CD8-positive, alpha-beta memory T cell (primary cell): Measurements from ENCODE around the gene TEPSIN. TPM values are rescaled to one million over a fixed set of nuclear protein-coding genes. Genes with fewer than 3 reads are reported as not detected.
A peak's percentile ranks its signal among the peaks of the same experiment; 100 is the strongest.

Experiments used
- CTCF ChIA-PET: fragments of 350-600 bp; sonication (Branson Sonifier 250); formaldehyde crosslinking; loops from one replicate; lab custom pipeline; 2021; ENCODE audit warnings: antibody characterized with exemption; lab: Charles Lee
- POLR2A ChIA-PET: fragments of 350-600 bp; sonication (Branson Sonifier 250); formaldehyde crosslinking; loops from one replicate; lab custom pipeline; 2021; ENCODE audit warnings: antibody characterized with exemption; lab: Charles Lee
- DNase-seq, 5 donors: peaks; one replicate each; pipeline versions ENCODE4 v3.0.0 to v3.0.0-alpha.2; 2020 to 2022; ENCODE audit warnings: mixed read lengths in 1 of 5
- H3K27ac ChIP-seq: one replicate; pipeline ENCODE4 v1.7.0; 2013; ENCODE audit warnings: low read depth, mild to moderate bottlenecking, low read length, moderate library complexity
- H3K27me3 ChIP-seq: 2 replicates; pipeline ENCODE4 v1.7.0; 2013; ENCODE audit warnings: low read length, mild to moderate bottlenecking; ENCODE audit not compliant: insufficient read depth, poor library complexity, severe bottlenecking
- H3K36me3 ChIP-seq: 2 replicates; pipeline ENCODE4 v1.7.0; 2013; ENCODE audit warnings: mild to moderate bottlenecking, low read length, moderate library complexity; ENCODE audit not compliant: insufficient read depth
- H3K4me1 ChIP-seq: 2 replicates; pipeline ENCODE4 v1.7.0; 2013; ENCODE audit warnings: mild to moderate bottlenecking, low read length, moderate library complexity; ENCODE audit not compliant: insufficient read depth
- H3K4me3 ChIP-seq: 2 replicates; pipeline ENCODE4 v1.7.0; 2013; ENCODE audit warnings: mild to moderate bottlenecking, low read length
- H3K9me3 ChIP-seq: 2 replicates; pipeline ENCODE4 v1.7.0; 2013; ENCODE audit warnings: mild to moderate bottlenecking, low read length
- H3K27ac Mint-ChIP-seq, 8 donors: one replicate each; pipeline ENCODE4 v1.8.0; 2020 to 2021; ENCODE audit warnings: mixed read lengths in 8 of 8, mild to moderate bottlenecking in 6 of 8, inconsistent platforms in 3 of 8, moderate library complexity in 3 of 8
- H3K27me3 Mint-ChIP-seq, 2 donors: one replicate each; pipeline ENCODE4 v1.8.0; 2020 to 2021; ENCODE audit warnings: mixed read lengths in 2 of 2, mild to moderate bottlenecking in 1 of 2, moderate library complexity in 1 of 2
- H3K36me3 Mint-ChIP-seq, 3 donors: one replicate each; pipeline ENCODE4 v1.8.0; 2020 to 2021; ENCODE audit warnings: mixed read lengths in 3 of 3, inconsistent platforms in 1 of 3, mild to moderate bottlenecking in 1 of 3
- H3K4me1 Mint-ChIP-seq, 3 donors: one replicate each; pipeline ENCODE4 v1.8.0; 2020 to 2021; ENCODE audit warnings: mixed read lengths in 3 of 3, inconsistent platforms in 1 of 3, mild to moderate bottlenecking in 1 of 3
- H3K4me3 Mint-ChIP-seq, 7 donors: one replicate each; pipeline ENCODE4 v1.8.0; 2020 to 2021; ENCODE audit warnings: mixed read lengths in 7 of 7, mild to moderate bottlenecking in 6 of 7, moderate library complexity in 4 of 7, inconsistent platforms in 2 of 7
- H3K9me3 Mint-ChIP-seq, 5 donors: one replicate each; pipeline ENCODE4 v1.8.0; 2020 to 2022; ENCODE audit warnings: mixed read lengths in 5 of 5, mild to moderate bottlenecking in 3 of 5, moderate library complexity in 2 of 5, inconsistent platforms in 1 of 5
- polyA plus RNA-seq: library from polyadenylated mRNA; unstranded; fragments of 300-500 nt; fragmentation: Illumina TruSeq; gene quantifications from one replicate; pipeline ENCODE4 v1.2.3, GENCODE V29; 2021
- total RNA-seq, 2 experiments: library from RNA; stranded (reverse); gene quantifications; one replicate each; pipeline ENCODE4 v1.2.3, GENCODE V29; 2021

Gene TEPSIN
- total and polyA plus RNA-seq, 3 experiments from 2014 or later: 6.2 to 44.2 (median 41.2) TPM

DNA sequence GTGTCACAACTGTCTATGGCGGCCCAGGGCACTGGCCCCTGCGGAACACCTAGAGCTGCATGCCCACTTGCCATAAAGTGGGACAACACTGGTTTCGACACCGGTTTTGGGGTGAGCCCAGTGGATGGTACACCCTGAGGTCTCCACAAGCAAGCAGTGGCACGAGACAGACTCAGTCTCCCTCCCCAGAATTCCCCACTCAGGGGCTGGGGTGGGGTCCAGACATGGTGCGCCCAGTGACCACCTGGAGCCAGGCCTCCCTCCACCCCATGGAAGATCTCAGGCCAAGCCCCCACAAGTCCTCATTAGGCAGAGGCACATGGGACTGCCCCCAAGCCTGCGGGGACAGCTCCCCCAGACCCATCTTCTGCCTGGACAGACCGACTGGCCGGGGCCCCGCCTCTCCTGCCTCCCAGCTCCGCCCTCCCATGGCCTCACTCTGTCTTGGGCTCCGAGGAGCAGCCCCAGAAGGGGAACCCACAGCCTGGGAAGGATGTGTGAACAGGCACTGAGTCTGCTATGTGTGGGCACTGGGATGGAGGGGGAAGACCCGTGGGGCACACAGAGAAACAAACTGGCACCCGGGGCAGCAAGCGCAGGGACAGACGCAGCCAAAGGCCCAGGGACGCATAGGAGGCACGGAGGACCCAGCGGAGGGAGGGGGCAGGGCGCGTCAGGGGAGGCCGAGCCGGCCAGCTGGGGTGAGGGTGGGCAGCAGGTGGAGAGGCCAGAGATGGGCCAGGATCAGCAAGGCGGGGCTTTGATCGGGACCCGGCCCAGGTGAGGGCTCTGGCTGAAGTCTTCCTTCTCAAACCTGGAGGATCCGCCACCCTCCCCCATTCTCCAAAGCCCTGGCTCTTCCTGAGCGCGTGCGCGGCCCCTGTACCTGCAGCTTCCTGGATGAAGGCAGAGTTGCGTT, 2.8 kb downstream of the TEPSIN start:
- Histone ChIP-seq H3K4me3 (no peak overlapping the region), H3K27me3 (no peaks in the 10 kb centered on the region), H3K36me3 (peaks cover under 1% of the 10 kb centered on the region), H3K4me1 (peaks cover 28% of the 10 kb centered on the region), H3K9me3 (no peaks in the 10 kb centered on the region), H3K27ac (no peak overlapping the region)
- Mint-ChIP-seq H3K4me1 (peaks cover 33 to 47% (median 34%) of the 10 kb centered on the region in 3 donors), H3K36me3 (peaks cover 0 to 28% (median 3%) of the 10 kb centered on the region in 3 donors), H3K4me3 (peak overlapping the region in 2 of 7 donors; percentile 62 to 68), H3K27ac (no peak overlapping the region), H3K9me3 (no peaks in the 10 kb centered on the region), H3K27me3 (no peaks in the 10 kb centered on the region)
- DNase-seq: no peak
- POLR2A ChIA-PET: interaction anchor here (0.6 kb wide), 1 partner anchor 276 kb away, joined by 3 read pairs; no protein-coding TSS in a partner anchor
- CTCF ChIA-PET: interaction anchor here (0.9 kb wide), 1 partner anchor 11 kb away, joined by 3 read pairs; no protein-coding TSS in a partner anchor

DNA sequence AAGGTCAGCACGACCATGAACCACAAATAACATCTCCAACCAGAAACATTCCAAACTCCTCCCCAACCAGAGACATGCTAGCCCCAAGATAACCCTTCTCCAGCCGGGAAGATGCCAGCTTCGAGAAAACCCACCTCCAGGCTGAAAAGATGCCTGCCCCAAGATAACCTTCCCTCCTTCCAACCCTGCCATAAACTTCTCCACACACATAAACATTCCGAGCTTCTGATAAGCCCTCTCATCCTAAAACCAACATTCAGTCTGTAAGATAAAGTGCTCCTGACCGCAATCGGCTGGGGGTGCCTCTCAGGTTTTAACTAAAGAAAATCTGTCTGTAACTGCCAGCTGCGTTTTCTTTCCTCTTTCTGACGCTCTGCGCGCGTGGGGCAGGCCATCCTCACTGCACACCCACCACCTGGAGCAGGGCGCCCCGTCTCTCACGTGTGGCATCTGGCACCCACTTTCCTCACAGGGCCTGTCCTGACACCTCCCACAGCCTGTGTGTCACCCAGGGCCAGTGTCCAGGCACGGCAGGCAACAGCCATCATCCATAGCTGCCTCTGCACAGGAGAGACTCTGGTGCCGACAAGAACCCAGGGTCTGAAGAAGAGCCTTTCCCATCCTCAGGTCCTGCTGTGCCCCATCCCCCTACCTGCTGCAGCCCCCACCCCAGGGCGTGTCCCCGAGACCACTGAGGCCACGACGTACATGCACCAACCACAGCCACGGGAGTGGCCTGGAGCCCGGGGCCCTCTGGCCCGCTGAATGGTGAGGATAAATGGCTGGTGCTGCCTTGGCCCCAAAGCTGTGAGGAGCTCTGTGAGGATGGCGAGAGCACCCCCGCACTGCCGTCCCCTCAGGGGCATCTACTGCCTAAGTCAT, 3.7 kb downstream of the TEPSIN start:
- no peak for DNase-seq

DNA sequence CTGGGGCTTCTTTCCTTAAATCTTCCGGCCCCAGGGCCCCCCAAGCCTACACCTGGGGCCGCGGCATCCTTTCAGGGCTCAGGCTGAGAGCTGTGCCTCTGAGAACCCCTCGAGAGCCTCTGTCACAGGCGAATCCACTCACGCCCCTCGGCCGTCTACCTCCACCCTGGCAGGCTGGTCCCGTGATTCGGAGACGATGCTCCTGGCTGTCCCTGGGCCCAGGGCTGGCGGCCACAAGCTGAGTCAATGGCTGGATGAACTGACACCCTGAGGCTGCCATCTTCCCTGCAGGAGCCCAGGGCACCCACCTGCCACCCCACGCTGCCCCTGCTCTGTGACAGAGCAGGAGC, 4.4 kb downstream of the TEPSIN start:
- H3K27me3 ChIP-seq: no peaks in the 10 kb centered on the region
- CTCF ChIA-PET: no interaction called here
- H3K4me1 ChIP-seq: peaks cover 19% of the 10 kb centered on the region
- H3K27me3 Mint-ChIP-seq: no peaks in the 10 kb centered on the region
- peaks cover 4% of the 10 kb centered on the region for H3K36me3 ChIP-seq
- no peaks in the 10 kb centered on the region for H3K9me3 Mint-ChIP-seq
- H3K4me1 Mint-ChIP-seq: peaks cover 26 to 33% (median 26%) of the 10 kb centered on the region in 3 donors
- H3K9me3 ChIP-seq: no peaks in the 10 kb centered on the region
- H3K27ac Mint-ChIP-seq: peak overlapping the region in 1 of 8 donors; percentile 12
- POLR2A ChIA-PET: interaction anchor here (1.3 kb wide), 1 partner anchor 12 kb away, joined by 5 read pairs; the partner anchor contains the start of gene CEP131
- H3K27ac ChIP-seq: no peak overlapping the region
- H3K4me3 ChIP-seq: no peak overlapping the region
- H3K36me3 Mint-ChIP-seq: peaks cover 8 to 36% (median 8%) of the 10 kb centered on the region in 3 donors
- peak overlapping the region in 3 of 7 donors; percentile 23 to 87 (median 58) for H3K4me3 Mint-ChIP-seq
- no peak for DNase-seq

More for the DNA sequence above, 3.7 kb downstream of the TEPSIN start:
- H3K4me1 Mint-ChIP-seq: peaks cover 29 to 40% (median 30%) of the 10 kb centered on the region in 3 donors
- Histone ChIP-seq H3K36me3 (peaks cover 4% of the 10 kb centered on the region), H3K9me3 (no peaks in the 10 kb centered on the region), H3K27me3 (no peaks in the 10 kb centered on the region), H3K4me1 (peaks cover 25% of the 10 kb centered on the region), H3K4me3 (no peak overlapping the region), H3K27ac (no peak overlapping the region)
- POLR2A ChIA-PET: interaction anchor here (1.3 kb wide), 1 partner anchor 12 kb away, joined by 5 read pairs; the partner anchor contains the start of gene CEP131
- CTCF ChIA-PET: no interaction called here
- H3K36me3 Mint-ChIP-seq: peaks cover 4 to 30% (median 8%) of the 10 kb centered on the region in 3 donors
- peak overlapping the region in 5 of 7 donors; percentile 11 to 87 (median 23) for H3K4me3 Mint-ChIP-seq
- no peaks in the 10 kb centered on the region for H3K9me3 Mint-ChIP-seq
- no peaks in the 10 kb centered on the region for H3K27me3 Mint-ChIP-seq
- H3K27ac Mint-ChIP-seq: peak overlapping the region in 2 of 8 donors; percentile 12 to 22

DNA sequence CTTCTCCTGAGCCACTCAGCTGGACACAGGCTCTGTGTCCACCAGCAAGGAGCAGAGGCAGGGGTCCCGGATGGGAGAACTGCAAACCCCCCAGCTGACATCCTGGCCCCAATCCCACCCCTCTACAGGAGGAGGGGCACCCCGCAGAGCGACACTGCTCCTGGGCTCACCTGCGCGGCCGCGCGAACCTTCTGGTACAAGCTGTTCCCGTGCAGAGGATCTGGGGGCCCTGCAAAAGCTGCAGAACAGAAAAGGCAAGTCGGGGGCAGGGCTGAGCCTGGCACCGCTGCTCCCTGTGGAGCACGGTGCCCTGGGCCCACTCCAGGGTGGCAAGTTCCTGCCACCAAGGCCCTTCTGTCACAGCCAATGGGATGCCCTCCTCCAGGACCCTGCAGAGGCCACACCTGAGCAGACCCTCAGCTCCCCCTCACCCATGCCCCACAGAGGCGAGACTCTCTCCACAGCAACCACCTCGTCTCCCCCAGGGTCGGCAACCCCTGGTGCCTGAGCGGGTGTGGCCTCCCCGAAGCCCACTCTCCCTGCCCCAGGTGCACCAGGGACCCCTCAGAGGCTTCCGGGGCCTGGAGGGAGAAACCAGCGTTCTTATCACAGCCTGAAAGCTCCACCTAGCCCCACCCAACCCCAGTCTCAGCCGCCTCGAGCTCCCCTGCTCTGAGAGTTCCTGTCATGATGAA, 4.9 kb downstream of the TEPSIN start:
- CTCF ChIA-PET: no interaction called here

DNA sequence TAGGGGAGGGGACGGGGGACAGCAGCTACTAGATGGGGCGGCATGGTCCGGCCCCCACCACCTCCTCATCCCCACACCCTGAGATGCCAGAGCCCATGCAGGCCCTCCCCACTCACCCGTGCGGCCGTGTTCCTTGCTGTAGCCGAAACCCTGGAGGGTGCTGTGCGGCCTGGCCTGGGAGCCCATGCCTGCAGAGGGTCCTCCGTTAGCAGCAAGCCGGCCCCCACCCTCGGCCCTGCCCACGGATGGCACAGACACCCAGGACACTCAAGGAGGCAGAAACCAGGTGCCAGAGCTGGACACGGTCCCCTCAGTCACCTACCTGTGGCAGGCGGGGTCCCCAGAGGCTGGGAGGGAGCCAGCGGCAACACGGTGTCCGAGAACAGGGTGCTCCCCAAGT, 5.5 kb downstream of the TEPSIN start:
- Histone ChIP-seq H3K9me3 (no peaks in the 10 kb centered on the region), H3K4me3 (no peak overlapping the region), H3K27me3 (no peaks in the 10 kb centered on the region), H3K36me3 (peaks cover 4% of the 10 kb centered on the region), H3K27ac (no peak overlapping the region), H3K4me1 (peaks cover 18% of the 10 kb centered on the region)
- Mint-ChIP-seq H3K27ac (no peak overlapping the region), H3K9me3 (no peaks in the 10 kb centered on the region), H3K4me1 (peaks cover 24 to 30% (median 26%) of the 10 kb centered on the region in 3 donors), H3K36me3 (peaks cover 8 to 36% (median 8%) of the 10 kb centered on the region in 3 donors), H3K4me3 (no peak overlapping the region), H3K27me3 (no peaks in the 10 kb centered on the region)
- ChIA-PET POLR2A (no interaction called here), CTCF (no interaction called here)
- DNase-seq: no peak

More for the DNA sequence above, 4.9 kb downstream of the TEPSIN start:
- H3K4me3 ChIP-seq: no peak overlapping the region
- no peak for DNase-seq
- Mint-ChIP-seq H3K27me3 (no peaks in the 10 kb centered on the region), H3K4me3 (no peak overlapping the region), H3K36me3 (peaks cover 8 to 34% (median 8%) of the 10 kb centered on the region in 3 donors), H3K27ac (no peak overlapping the region), H3K9me3 (no peaks in the 10 kb centered on the region), H3K4me1 (peaks cover 24 to 30% (median 26%) of the 10 kb centered on the region in 3 donors)
- POLR2A ChIA-PET: interaction anchor here (1.3 kb wide), 1 partner anchor 11 kb away, joined by 5 read pairs; the partner anchor contains the start of gene CEP131
- peaks cover 19% of the 10 kb centered on the region for H3K4me1 ChIP-seq
- H3K27me3 ChIP-seq: no peaks in the 10 kb centered on the region
- H3K27ac ChIP-seq: no peak overlapping the region
- H3K9me3 ChIP-seq: no peaks in the 10 kb centered on the region
- peaks cover 4% of the 10 kb centered on the region for H3K36me3 ChIP-seq

DNA sequence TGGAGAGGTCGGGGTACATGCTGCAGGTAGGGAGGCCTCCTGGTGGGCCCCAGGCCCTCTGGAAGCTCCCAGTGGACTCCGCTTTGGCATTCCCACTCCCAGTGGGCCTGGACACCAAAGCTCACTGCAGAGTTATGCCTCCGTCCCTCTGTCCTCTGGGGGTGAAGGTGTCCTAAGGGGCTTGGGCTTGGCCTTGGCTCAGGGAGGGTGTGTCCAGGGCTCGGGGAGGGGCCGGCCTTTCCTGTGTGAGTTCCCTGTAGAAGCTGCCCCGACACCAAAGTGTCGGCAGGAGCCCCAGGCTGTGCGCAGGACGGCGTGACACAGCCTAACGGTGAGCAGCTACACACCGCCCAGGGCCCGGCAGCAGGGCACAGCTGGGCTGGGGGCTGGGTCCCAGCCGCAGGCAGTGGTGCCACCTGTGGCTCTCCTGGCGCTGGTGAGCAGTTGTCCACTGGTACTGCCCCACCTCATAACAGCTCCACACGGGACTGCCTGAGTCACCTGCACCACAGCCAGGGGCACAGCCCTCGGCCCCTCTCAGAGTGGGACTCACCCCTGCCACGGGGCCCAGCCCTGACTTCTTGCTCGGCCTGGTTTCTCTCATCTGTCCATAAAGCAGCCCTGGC, 6.1 kb downstream of the TEPSIN start:
- H3K27me3 Mint-ChIP-seq: no peaks in the 10 kb centered on the region
- Histone ChIP-seq H3K27ac (no peak overlapping the region), H3K4me1 (peaks cover 12% of the 10 kb centered on the region), H3K36me3 (peaks cover 4% of the 10 kb centered on the region), H3K9me3 (no peaks in the 10 kb centered on the region), H3K27me3 (no peaks in the 10 kb centered on the region), H3K4me3 (no peak overlapping the region)
- peaks cover 8 to 36% (median 10%) of the 10 kb centered on the region in 3 donors for H3K36me3 Mint-ChIP-seq
- peaks cover 21 to 25% (median 25%) of the 10 kb centered on the region in 3 donors for H3K4me1 Mint-ChIP-seq
- no peak overlapping the region for H3K27ac Mint-ChIP-seq
- DNase-seq: no peak
- CTCF ChIA-PET: no interaction called here
- H3K4me3 Mint-ChIP-seq: no peak overlapping the region
- POLR2A ChIA-PET: no interaction called here
- H3K9me3 Mint-ChIP-seq: no peaks in the 10 kb centered on the region
